Stimulated activated CD4-positive, alpha-beta T cell treated with anti-CD3 and anti-CD28 coated beads, Interleukin-12 subunit alpha, Interleukin-12 subunit beta, amount 100 ng/mL, for 4 hours (primary cell): ENCODE data around the gene LRIG1.

Experiments used
- DNase-seq: peaks from one replicate; pipeline ENCODE4 v3.0.0-alpha.2; 2020

LRIG1 gene

GRCh38 chr3:66399529-66400232 lies 101.1 kb downstream of the LRIG1 start:
- no peak for DNase-seq

- no peak for DNase-seq
Observed at GRCh38 chr3:66398228-66399025, 102.4 kb downstream of the LRIG1 start.

GRCh38 chr3:66397745-66398144 lies 103.1 kb downstream of the LRIG1 start:
- DNase-seq, result no peak

GRCh38 chr3:66396888-66397287 lies 103.9 kb downstream of the LRIG1 start:
- no peak for DNase-seq

GRCh38 chr3:66396161-66396760 lies 104.6 kb downstream of the LRIG1 start:
- DNase-seq, result no peak

- DNase-seq, result no peak
Observed at GRCh38 chr3:66395635-66396034, 105.2 kb downstream of the LRIG1 start.

- no peak for DNase-seq
Observed at GRCh38 chr3:66394753-66395249, 106.0 kb downstream of the LRIG1 start.

GRCh38 chr3:66394019-66394752 lies 106.6 kb downstream of the LRIG1 start:
- peak; percentile 6 for DNase-seq

GRCh38 chr3:66393333-66394005 lies 107.4 kb downstream of the LRIG1 start:
- DNase-seq, result no peak

- no peak for DNase-seq
Observed at GRCh38 chr3:66392966-66393332, 107.9 kb downstream of the LRIG1 start.

- no peak for DNase-seq
Observed at GRCh38 chr3:66392512-66392911, 108.3 kb downstream of the LRIG1 start.

- DNase-seq, result no peak
Observed at GRCh38 chr3:66390013-66390412, 110.8 kb downstream of the LRIG1 start.

GRCh38 chr3:66386925-66387650 lies 113.7 kb downstream of the LRIG1 start:
- DNase-seq, result no peak

- no peak for DNase-seq
Observed at GRCh38 chr3:66386011-66386924, 114.6 kb downstream of the LRIG1 start.

- DNase-seq, result no peak
Observed at GRCh38 chr3:66385066-66385465, 115.8 kb downstream of the LRIG1 start.

- no peak for DNase-seq
Observed at GRCh38 chr3:66383998-66384745, 116.7 kb downstream of the LRIG1 start.

- DNase-seq, result no peak
Observed at GRCh38 chr3:66383023-66383422, 117.8 kb downstream of the LRIG1 start.

GRCh38 chr3:66382142-66382541 lies 118.7 kb downstream of the LRIG1 start:
- DNase-seq, result no peak

- DNase-seq, result no peak
Observed at GRCh38 chr3:66381626-66382025, 119.2 kb downstream of the LRIG1 start.
